ENCODE results near the gene FBXO44.

DNA sequence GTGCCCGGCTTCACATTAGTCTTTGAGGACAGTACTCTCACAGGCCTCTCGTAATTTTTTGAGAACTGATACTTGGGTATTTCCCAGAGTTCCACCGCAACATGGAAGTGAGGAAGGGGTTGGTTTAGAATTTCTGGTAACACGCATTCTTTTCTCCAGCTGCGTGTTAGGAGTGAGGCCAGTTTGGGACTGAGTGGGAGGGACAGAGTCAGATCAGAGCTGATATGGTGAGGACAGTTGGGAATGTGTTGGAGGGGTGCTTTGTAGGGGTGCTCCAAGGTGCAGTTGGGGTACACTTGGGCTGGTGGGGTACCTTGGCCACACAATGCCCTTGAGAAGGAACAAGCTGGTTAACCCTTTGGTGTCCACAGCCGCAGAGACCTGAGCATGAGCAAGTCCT, 16.1 kb downstream of the FBXO44 start:
- TF ChIP-seq, protein P1, sequence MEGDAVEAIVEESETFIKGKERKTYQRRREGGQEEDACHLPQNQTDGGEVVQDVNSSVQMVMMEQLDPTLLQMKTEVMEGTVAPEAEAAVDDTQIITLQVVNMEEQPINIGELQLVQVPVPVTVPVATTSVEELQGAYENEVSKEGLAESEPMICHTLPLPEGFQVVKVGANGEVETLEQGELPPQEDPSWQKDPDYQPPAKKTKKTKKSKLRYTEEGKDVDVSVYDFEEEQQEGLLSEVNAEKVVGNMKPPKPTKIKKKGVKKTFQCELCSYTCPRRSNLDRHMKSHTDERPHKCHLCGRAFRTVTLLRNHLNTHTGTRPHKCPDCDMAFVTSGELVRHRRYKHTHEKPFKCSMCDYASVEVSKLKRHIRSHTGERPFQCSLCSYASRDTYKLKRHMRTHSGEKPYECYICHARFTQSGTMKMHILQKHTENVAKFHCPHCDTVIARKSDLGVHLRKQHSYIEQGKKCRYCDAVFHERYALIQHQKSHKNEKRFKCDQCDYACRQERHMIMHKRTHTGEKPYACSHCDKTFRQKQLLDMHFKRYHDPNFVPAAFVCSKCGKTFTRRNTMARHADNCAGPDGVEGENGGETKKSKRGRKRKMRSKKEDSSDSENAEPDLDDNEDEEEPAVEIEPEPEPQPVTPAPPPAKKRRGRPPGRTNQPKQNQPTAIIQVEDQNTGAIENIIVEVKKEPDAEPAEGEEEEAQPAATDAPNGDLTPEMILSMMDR (IDR thresholded peaks at IDR 0.05) = no peak
- TF ChIP-seq POLR2AphosphoS5 (IDR thresholded peaks at IDR 0.05; ENCODE audit: low read depth, low read length) (no peak), SIN3A (IDR thresholded peaks at IDR 0.05; ENCODE audit: borderline replicate concordance, insufficient read depth, low read depth, low read length) (no peak)

Measured in Panc1 (cell line).